OCI-M1 (cell line): ENCODE data around the gene SOD2.
A peak's percentile ranks its signal among the peaks of the same experiment; 100 is the strongest.
"Not testable (repeated sequence)": the region's sequence is repeated elsewhere in the genome, so short reads cannot be mapped to it uniquely, and the experiment has no call there.

Source experiments
- DNase-seq: peaks from one replicate; lab custom pipeline; 2025; lab: John Stamatoyannopoulos, UW

SOD2 gene

GRCh38 chr6:159682810-159683209 lies 10.2 kb downstream of the SOD2 start:
- no peak for DNase-seq

GRCh38 chr6:159682295-159682694 lies 10.7 kb downstream of the SOD2 start:
- DNase-seq, result no peak

- no peak for DNase-seq
These were observed 11.7 kb downstream of the SOD2 start for GRCh38 chr6:159681191-159681880.

- no peak for DNase-seq
These were observed 12.9 kb downstream of the SOD2 start for GRCh38 chr6:159680104-159680503.

GRCh38 chr6:159679091-159680077 lies 13.7 kb downstream of the SOD2 start:
- DNase-seq, result no peak

GRCh38 chr6:159678574-159678973 lies 14.5 kb downstream of the SOD2 start:
- DNase-seq, result no peak

GRCh38 chr6:159677506-159678165 lies 15.4 kb downstream of the SOD2 start:
- no peak for DNase-seq

- no peak for DNase-seq
These were observed 16.0 kb downstream of the SOD2 start for GRCh38 chr6:159676890-159677505.

- not testable (repeated sequence) for DNase-seq
These were observed 16.8 kb downstream of the SOD2 start for GRCh38 chr6:159676236-159676635.

GRCh38 chr6:159665868-159666635 lies 27.0 kb downstream of the SOD2 start:
- DNase-seq, result no peak

GRCh38 chr6:159663368-159663889 lies 29.6 kb downstream of the SOD2 start:
- not testable (repeated sequence) for DNase-seq

GRCh38 chr6:159661977-159662376 lies 31.1 kb downstream of the SOD2 start:
- not testable (repeated sequence) for DNase-seq

GRCh38 chr6:159655409-159655988 lies 37.5 kb downstream of the SOD2 start:
- no peak for DNase-seq

- peak; percentile 83 for DNase-seq
These were observed 38.5 kb downstream of the SOD2 start for GRCh38 chr6:159654483-159655098.

- no peak for DNase-seq
These were observed 42.7 kb downstream of the SOD2 start for GRCh38 chr6:159650314-159650713.

GRCh38 chr6:159649441-159649840 lies 43.6 kb downstream of the SOD2 start:
- no peak for DNase-seq

GRCh38 chr6:159646733-159647132 lies 46.3 kb downstream of the SOD2 start:
- DNase-seq, result no peak

GRCh38 chr6:159646116-159646515 lies 46.9 kb downstream of the SOD2 start:
- no peak for DNase-seq

- DNase-seq, result peak; percentile 30
These were observed 47.4 kb downstream of the SOD2 start for GRCh38 chr6:159645640-159646039.
